ENCODE data around the gene SH2B3.
"Not testable (repeated sequence)": the region's sequence is repeated elsewhere in the genome, so short reads cannot be mapped to it uniquely, and the experiment has no call there.

SH2B3 gene

GRCh38 chr12:111369496-111370220 is 36.1 kb upstream of the SH2B3 start:
- DNase-seq (ENCODE audit: low spot score) = no peak
- TF ChIP-seq, protein P1, sequence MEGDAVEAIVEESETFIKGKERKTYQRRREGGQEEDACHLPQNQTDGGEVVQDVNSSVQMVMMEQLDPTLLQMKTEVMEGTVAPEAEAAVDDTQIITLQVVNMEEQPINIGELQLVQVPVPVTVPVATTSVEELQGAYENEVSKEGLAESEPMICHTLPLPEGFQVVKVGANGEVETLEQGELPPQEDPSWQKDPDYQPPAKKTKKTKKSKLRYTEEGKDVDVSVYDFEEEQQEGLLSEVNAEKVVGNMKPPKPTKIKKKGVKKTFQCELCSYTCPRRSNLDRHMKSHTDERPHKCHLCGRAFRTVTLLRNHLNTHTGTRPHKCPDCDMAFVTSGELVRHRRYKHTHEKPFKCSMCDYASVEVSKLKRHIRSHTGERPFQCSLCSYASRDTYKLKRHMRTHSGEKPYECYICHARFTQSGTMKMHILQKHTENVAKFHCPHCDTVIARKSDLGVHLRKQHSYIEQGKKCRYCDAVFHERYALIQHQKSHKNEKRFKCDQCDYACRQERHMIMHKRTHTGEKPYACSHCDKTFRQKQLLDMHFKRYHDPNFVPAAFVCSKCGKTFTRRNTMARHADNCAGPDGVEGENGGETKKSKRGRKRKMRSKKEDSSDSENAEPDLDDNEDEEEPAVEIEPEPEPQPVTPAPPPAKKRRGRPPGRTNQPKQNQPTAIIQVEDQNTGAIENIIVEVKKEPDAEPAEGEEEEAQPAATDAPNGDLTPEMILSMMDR (IDR thresholded peaks at IDR 0.05; ENCODE audit: extremely low read depth, missing control alignments) = no peak

DNA sequence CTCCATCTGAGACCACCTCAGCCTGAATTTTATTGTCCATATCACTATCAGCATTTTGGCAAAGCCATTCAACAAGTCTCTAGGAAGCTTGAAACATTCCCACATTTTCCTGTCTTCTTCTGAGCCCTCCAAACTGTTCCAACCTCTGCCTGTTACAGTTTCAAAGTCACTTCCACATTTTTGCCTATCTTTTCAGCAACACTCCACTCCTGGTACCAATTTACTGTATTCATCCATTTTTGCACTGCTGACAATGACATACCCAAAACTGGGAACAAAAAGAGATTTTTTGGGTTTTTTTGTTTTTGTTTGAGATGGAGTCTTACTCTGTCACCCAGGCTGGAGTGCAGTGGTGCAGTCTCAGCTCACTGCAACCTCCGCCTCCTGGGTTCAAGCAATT is 32.5 kb upstream of the SH2B3 start:
- DNase-seq (ENCODE audit: low spot score) = not testable (repeated sequence)

GRCh38 chr12:111377440-111377839 is 28.3 kb upstream of the SH2B3 start:
- DNase-seq (ENCODE audit: low spot score) = no peak
- TF ChIP-seq, protein P1 (IDR thresholded peaks at IDR 0.05; ENCODE audit: extremely low read depth, missing control alignments) = no peak

GRCh38 chr12:111379942-111380554 is 25.7 kb upstream of the SH2B3 start:
- TF ChIP-seq, protein P1 (IDR thresholded peaks at IDR 0.05; ENCODE audit: extremely low read depth, missing control alignments) = no peak
- DNase-seq (ENCODE audit: low spot score) = no peak

GRCh38 chr12:111384596-111384995 is 21.1 kb upstream of the SH2B3 start:
- no peak for DNase-seq (ENCODE audit: low spot score)
- TF ChIP-seq, protein P1 (IDR thresholded peaks at IDR 0.05; ENCODE audit: extremely low read depth, missing control alignments) = no peak

DNA sequence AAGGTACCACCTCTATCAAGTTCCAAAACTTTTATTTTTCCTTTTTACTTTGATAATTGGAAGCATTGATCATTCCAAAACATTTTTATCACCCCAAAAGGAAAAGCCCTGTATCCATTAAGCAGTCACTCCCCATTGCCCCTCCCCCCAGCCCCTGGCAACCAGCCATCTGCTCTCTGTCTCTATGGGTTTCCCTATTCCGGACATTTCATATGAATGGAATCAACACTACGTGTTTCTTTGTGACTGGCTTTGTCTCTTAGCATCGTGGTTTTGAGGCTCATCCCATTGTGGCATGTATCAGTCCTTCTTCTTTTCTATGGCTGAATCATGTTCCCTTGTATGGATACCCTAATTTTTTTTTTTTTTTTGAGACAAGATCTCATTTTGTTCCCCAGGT is 18.8 kb upstream of the SH2B3 start:
- TF ChIP-seq, protein P1 (IDR thresholded peaks at IDR 0.05; ENCODE audit: extremely low read depth, missing control alignments) = no peak
- DNase-seq (ENCODE audit: low spot score) = no peak

GRCh38 chr12:111387747-111388323 is 17.9 kb upstream of the SH2B3 start:
- no peak for DNase-seq (ENCODE audit: low spot score)
- TF ChIP-seq, protein P1 (IDR thresholded peaks at IDR 0.05; ENCODE audit: extremely low read depth, missing control alignments) = no peak
